CD4-positive, alpha-beta T cell (primary cell): ENCODE results near the gene ARHGEF4. TPM values are rescaled to one million over a fixed set of nuclear protein-coding genes. Genes with fewer than 3 reads are reported as not detected.
"Not testable (repeated sequence)": the region's sequence is repeated elsewhere in the genome, so short reads cannot be mapped to it uniquely, and the experiment has no call there.

Experiments
- ATAC-seq: fragments of 200-7000 bp; cut with Tn5 transposase; one replicate; pipeline ENCODE4 v1.10.0; 2022; ENCODE audit warnings: mild to moderate bottlenecking; ENCODE audit not compliant: poor library complexity
- CTCF ChIA-PET: fragments of 350-600 bp; sonication (Branson Sonifier 250); formaldehyde crosslinking; loops from one replicate; lab custom pipeline; 2021; ENCODE audit warnings: antibody characterized with exemption, inconsistent platforms; lab: Charles Lee
- POLR2A ChIA-PET: fragments of 350-600 bp; sonication (Branson Sonifier 250); formaldehyde crosslinking; loops from one replicate; lab custom pipeline; 2021; ENCODE audit warnings: antibody characterized with exemption, inconsistent platforms; lab: Charles Lee
- DNase-seq, 14 experiments: peaks; one replicate each; pipeline ENCODE4 v3.0.0-alpha.2; 2013 to 2020; ENCODE audit warnings: mixed read lengths in 2 of 14
- H3K27ac ChIP-seq, 2 donors: one replicate each; pipeline versions ENCODE4 v1.5.1 to v1.7.0; 2013; ENCODE audit warnings: low read length in 2 of 2, low read depth in 1 of 2, mild to moderate bottlenecking in 1 of 2
- H3K27me3 ChIP-seq, 2 experiments: 1 replicate in 1 of 2; 2 replicates in 1 of 2; pipeline versions ENCODE4 v1.6.1 to v1.7.0; 2013; ENCODE audit warnings: low read length in 2 of 2, control low read depth in 1 of 2, mild to moderate bottlenecking in 1 of 2, moderate library complexity in 1 of 2; ENCODE audit not compliant: insufficient read depth in 2 of 2, control insufficient read depth in 1 of 2
- H3K36me3 ChIP-seq: one replicate; pipeline ENCODE4 v1.6.1; 2013; ENCODE audit warnings: low read length, control low read depth; ENCODE audit not compliant: insufficient read depth
- H3K4me1 ChIP-seq: one replicate; pipeline ENCODE4 v1.6.1; 2013; ENCODE audit warnings: low read length, control low read depth; ENCODE audit not compliant: insufficient read depth
- H3K4me3 ChIP-seq: one replicate; pipeline ENCODE4 v1.5.1; 2013; ENCODE audit warnings: mild to moderate bottlenecking, low read length, moderate library complexity
- H3K9me3 ChIP-seq, 2 experiments: 1 replicate in 1 of 2; 2 replicates in 1 of 2; pipeline versions ENCODE4 v1.6.1 to v1.7.0; 2013; ENCODE audit warnings: low read length in 2 of 2, mild to moderate bottlenecking in 2 of 2, control low read depth in 1 of 2, moderate library complexity in 1 of 2; ENCODE audit not compliant: control insufficient read depth in 1 of 2, insufficient read depth in 1 of 2
- H3K27ac Mint-ChIP-seq: one replicate; pipeline ENCODE4 v1.8.0; 2020; ENCODE audit warnings: mixed read lengths
- H3K27me3 Mint-ChIP-seq: one replicate; pipeline ENCODE4 v1.8.0; 2021; ENCODE audit warnings: mixed read lengths
- H3K36me3 Mint-ChIP-seq: one replicate; pipeline ENCODE4 v1.8.0; 2021; ENCODE audit warnings: low read depth, mixed read lengths
- H3K4me1 Mint-ChIP-seq: one replicate; pipeline ENCODE4 v1.8.0; 2021; ENCODE audit warnings: low read depth, mixed read lengths
- H3K4me3 Mint-ChIP-seq: one replicate; pipeline ENCODE4 v1.8.0; 2020; ENCODE audit warnings: mild to moderate bottlenecking, mixed read lengths
- H3K9me3 Mint-ChIP-seq: one replicate; pipeline ENCODE4 v1.8.0; 2020; ENCODE audit warnings: mixed read lengths
- CTCF ChIP-seq: fragments of 200-600 bp; IDR thresholded peaks from one replicate; pipeline ENCODE4 v1.8.0; 2022; ENCODE audit warnings: antibody characterized with exemption, mild to moderate bottlenecking
- intact Hi-C, 2 experiments: fragments of 100-400 bp; cut with DNase I in 1 of 2; cut with micrococcal nuclease in 1 of 2; formaldehyde crosslinking; loops; one replicate each; pipeline versions ENCODE4 v1.15.1 to v1.9.0; 2023 to 2025; cut with DNase I, micrococcal nuclease
- total RNA-seq, 174 experiments: library from RNA in 2 of 174; stranded (reverse) in 2 of 174; gene quantifications; one replicate each; pipeline ENCODE4 v1.2.3 and lab custom pipeline; 2021 to 2026

Gene ARHGEF4
- total RNA-seq, 2 experiments from 2014 or later, result 3.6 to 4.1 TPM

- POLR2A ChIA-PET, result no interaction called here
Observed at GRCh38 chr2:130987519-130988425, 151.1 kb downstream of the ARHGEF4 start.

DNA sequence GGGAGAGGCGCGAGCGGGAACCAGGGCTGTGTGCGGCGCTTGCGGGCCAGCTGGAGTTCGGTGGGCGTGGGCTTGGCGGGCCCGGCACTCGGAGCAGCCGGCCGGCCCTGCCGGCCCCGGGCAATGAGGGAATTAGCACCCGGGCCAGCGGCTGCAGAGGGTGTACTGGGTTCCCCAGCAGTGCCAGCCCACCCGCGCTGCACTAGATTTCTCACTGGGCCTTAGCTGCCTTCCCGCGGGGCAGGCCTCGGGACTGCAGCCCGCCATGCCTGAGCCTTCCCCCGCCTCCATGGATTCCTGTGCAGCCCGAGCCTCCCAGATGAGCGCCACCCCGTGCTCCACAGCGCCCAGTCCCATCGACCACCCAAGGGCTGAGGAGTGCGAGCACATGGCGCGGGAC lies 154.7 kb downstream of the ARHGEF4 start:
- H3K27me3 ChIP-seq, DNase-seq, CTCF ChIA-PET, intact Hi-C loops, ATAC-seq, H3K9me3 ChIP-seq, H3K4me3 ChIP-seq, H3K9me3 Mint-ChIP-seq, H3K36me3 ChIP-seq, H3K4me1 Mint-ChIP-seq, H3K4me3 Mint-ChIP-seq, H3K27ac ChIP-seq, POLR2A ChIA-PET, H3K4me1 ChIP-seq, H3K27ac Mint-ChIP-seq, H3K27me3 Mint-ChIP-seq, H3K36me3 Mint-ChIP-seq: not testable (repeated sequence)

More at GRCh38 chr2:130987519-130988425, 151.1 kb downstream of the ARHGEF4 start:
- no peaks in the 10 kb centered on the region for H3K9me3 ChIP-seq
- no peak for TF ChIP-seq CTCF
- no peak overlapping the region for H3K27ac ChIP-seq
- H3K9me3 Mint-ChIP-seq, result no peaks in the 10 kb centered on the region
- no peaks in the 10 kb centered on the region for H3K36me3 ChIP-seq
- no peak overlapping the region for H3K4me3 Mint-ChIP-seq
- intact Hi-C loops, result no loop called here
- ATAC-seq (no peak), DNase-seq (no peak)
- CTCF ChIA-PET, result no interaction called here
- H3K36me3 Mint-ChIP-seq, result no peaks in the 10 kb centered on the region
- H3K27me3 Mint-ChIP-seq, result no peaks in the 10 kb centered on the region
- no peaks in the 10 kb centered on the region for H3K4me1 Mint-ChIP-seq
- H3K27me3 ChIP-seq, result no peaks in the 10 kb centered on the region
- no peak overlapping the region for H3K27ac Mint-ChIP-seq
- H3K4me1 ChIP-seq, result no peaks in the 10 kb centered on the region
- no peak overlapping the region for H3K4me3 ChIP-seq

DNA sequence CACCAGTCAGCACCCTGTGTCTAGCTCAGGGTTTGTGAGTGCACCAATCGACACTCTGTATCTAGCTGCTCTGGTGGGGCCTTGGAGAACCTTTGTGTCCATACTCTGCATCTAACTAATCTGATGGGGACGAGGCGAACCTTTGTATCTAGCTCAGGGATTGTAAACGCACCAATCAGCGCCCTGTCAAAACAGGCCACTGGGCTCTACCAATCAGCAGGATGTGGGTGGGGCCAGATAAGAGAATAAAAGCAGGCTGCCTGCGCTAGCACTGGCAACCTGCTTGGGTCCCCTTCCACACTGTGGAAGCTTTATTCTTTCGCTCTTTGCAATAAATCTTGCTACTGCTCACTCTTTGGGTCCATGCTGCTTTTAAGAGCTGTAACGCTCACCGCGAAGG lies 155.3 kb downstream of the ARHGEF4 start:
- not testable (repeated sequence) for H3K27me3 ChIP-seq

DNA sequence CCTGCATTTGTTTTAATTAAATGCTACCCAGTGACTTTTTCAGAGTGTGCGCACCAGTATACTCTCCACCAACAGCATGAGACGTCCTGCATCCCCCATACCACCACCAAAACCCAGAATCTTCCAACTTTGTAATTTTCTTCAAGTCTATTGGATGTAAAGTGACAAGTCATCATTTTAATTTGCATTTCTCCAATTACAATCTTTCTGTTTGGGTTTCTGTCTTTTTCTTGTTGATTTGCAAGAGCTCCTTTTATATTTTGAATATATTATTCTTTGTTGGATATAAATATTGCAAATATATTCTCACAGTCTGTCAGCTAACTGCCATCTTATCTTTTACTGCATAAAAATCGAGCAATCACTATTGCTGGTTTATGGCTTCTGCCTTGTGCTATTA lies 160.0 kb downstream of the ARHGEF4 start:
- no peak overlapping the region for H3K4me3 Mint-ChIP-seq
- TF ChIP-seq CTCF, result no peak
- no peak overlapping the region for H3K27ac ChIP-seq
- ATAC-seq (no peak), DNase-seq (no peak)
- no peaks in the 10 kb centered on the region for H3K9me3 ChIP-seq
- H3K4me1 ChIP-seq, result no peaks in the 10 kb centered on the region
- H3K36me3 ChIP-seq, result no peaks in the 10 kb centered on the region
- H3K4me3 ChIP-seq, result no peak overlapping the region
- no peak overlapping the region for H3K27ac Mint-ChIP-seq
- no peaks in the 10 kb centered on the region for H3K4me1 Mint-ChIP-seq
- no peaks in the 10 kb centered on the region for H3K9me3 Mint-ChIP-seq
- intact Hi-C loops, result no loop called here
- peaks cover 24% of the 10 kb centered on the region for H3K27me3 Mint-ChIP-seq
- H3K36me3 Mint-ChIP-seq, result no peaks in the 10 kb centered on the region
- POLR2A ChIA-PET, result no interaction called here
- H3K27me3 ChIP-seq, result peaks cover 2 to 5% of the 10 kb centered on the region in 2 experiments
- CTCF ChIA-PET, result no interaction called here

More for the DNA sequence above, 155.3 kb downstream of the ARHGEF4 start:
- H3K9me3 Mint-ChIP-seq, H3K9me3 ChIP-seq, CTCF ChIA-PET, H3K4me3 Mint-ChIP-seq, intact Hi-C loops, POLR2A ChIA-PET, H3K27me3 Mint-ChIP-seq, H3K4me1 ChIP-seq, H3K27ac Mint-ChIP-seq, ATAC-seq, H3K36me3 Mint-ChIP-seq, H3K36me3 ChIP-seq, H3K4me1 Mint-ChIP-seq, H3K27ac ChIP-seq, H3K4me3 ChIP-seq, DNase-seq: not testable (repeated sequence)
